ENCODE data around the gene DNAJC10. TPM values are rescaled to one million over a fixed set of nuclear protein-coding genes. Genes with fewer than 3 reads are reported as not detected.
"Not testable (repeated sequence)": the region's sequence is repeated elsewhere in the genome, so short reads cannot be mapped to it uniquely, and the experiment has no call there.

DNAJC10 gene, protein sequence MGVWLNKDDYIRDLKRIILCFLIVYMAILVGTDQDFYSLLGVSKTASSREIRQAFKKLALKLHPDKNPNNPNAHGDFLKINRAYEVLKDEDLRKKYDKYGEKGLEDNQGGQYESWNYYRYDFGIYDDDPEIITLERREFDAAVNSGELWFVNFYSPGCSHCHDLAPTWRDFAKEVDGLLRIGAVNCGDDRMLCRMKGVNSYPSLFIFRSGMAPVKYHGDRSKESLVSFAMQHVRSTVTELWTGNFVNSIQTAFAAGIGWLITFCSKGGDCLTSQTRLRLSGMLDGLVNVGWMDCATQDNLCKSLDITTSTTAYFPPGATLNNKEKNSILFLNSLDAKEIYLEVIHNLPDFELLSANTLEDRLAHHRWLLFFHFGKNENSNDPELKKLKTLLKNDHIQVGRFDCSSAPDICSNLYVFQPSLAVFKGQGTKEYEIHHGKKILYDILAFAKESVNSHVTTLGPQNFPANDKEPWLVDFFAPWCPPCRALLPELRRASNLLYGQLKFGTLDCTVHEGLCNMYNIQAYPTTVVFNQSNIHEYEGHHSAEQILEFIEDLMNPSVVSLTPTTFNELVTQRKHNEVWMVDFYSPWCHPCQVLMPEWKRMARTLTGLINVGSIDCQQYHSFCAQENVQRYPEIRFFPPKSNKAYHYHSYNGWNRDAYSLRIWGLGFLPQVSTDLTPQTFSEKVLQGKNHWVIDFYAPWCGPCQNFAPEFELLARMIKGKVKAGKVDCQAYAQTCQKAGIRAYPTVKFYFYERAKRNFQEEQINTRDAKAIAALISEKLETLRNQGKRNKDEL
- 10 to 100 TPM; 81.7 to 98.4 (median 89.1) TPM for total RNA-seq

GRCh38 chr2:182715892-182716649, at the start of gene DNAJC10:
Gene DNAJC10 (plus strand): TSS chr2:182716257. CDS start chr2:182718087, 1,830 bp downstream.
- Mint-ChIP-seq H3K4me3 (no peak within 1 kb of the TSS), H3K9me3 (no peaks in the 10 kb centered on the region), H3K36me3 (ENCODE audit: insufficient read depth) (peaks cover 3% of the 10 kb centered on the region), H3K27me3 (ENCODE audit: low read depth) (peaks cover under 1% of the 10 kb centered on the region), H3K4me1 (ENCODE audit: low read depth) (peaks cover 9% of the 10 kb centered on the region)
- DNase-seq, result peak; percentile 82
- ATAC-seq, result peak; percentile 94 to 95

DNA sequence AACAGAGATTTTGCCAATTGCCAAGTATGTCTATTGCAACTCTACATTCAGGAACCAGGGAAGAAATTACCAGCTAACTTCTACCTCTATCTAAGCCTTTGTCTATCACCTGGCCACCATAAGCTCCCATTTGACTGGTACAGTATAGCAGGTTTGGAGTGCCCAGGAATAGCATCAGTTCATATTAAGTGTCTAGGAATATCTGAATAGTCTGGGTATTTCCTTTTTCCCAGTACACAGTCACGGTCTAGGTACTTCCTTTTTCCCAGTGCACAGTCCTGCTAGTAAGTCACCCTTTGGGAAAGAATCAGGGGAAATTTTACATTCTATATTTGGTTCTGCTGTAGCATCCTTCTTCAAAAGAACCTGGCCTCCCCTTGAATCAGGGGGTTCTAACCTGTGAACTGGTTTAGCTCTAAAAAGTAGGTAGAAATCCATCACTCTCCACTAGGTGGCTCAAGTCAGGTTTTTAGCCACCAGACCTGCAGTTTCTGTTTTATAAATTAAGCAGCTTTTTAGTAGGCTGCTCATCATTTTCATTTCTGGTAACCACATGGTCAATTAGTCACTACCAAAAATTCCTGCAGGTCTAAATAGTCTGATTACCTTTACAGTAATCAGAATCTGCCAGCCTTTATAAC, 49.3 kb upstream of the DNAJC10 start:
- Mint-ChIP-seq H3K4me1 (ENCODE audit: low read depth) (peaks cover 4% of the 10 kb centered on the region), H3K36me3 (ENCODE audit: insufficient read depth) (no peaks in the 10 kb centered on the region), H3K4me3 (no peak overlapping the region), H3K9me3 (no peaks in the 10 kb centered on the region), H3K27me3 (ENCODE audit: low read depth) (peaks cover 2% of the 10 kb centered on the region)
- ATAC-seq, result peak; percentile 80 to 88
- no peak for DNase-seq

DNA sequence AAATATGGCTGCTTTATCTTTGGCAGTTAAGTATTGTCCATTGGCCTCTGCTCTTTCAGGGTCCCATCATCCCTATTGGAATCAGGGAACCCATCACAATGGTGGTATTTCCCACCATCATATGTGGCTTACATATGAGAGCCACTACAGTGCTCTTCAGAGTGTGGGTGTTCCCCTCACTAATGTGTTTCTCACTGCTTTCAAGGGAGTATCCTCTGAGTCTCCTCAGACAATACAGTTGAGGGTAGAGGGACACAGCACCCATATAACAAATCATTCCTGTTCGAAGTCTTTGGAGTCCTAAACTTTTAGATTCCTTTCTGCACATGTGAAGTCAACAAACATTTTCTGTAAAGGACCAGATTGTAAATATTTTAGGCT, 48.8 kb upstream of the DNAJC10 start:
- Mint-ChIP-seq H3K9me3 (no peaks in the 10 kb centered on the region), H3K4me1 (ENCODE audit: low read depth) (peaks cover 4% of the 10 kb centered on the region), H3K36me3 (ENCODE audit: insufficient read depth) (no peaks in the 10 kb centered on the region), H3K27me3 (ENCODE audit: low read depth) (peaks cover 2% of the 10 kb centered on the region), H3K4me3 (no peak overlapping the region)
- ATAC-seq (peak; percentile 53 to 67), DNase-seq (no peak)

DNA sequence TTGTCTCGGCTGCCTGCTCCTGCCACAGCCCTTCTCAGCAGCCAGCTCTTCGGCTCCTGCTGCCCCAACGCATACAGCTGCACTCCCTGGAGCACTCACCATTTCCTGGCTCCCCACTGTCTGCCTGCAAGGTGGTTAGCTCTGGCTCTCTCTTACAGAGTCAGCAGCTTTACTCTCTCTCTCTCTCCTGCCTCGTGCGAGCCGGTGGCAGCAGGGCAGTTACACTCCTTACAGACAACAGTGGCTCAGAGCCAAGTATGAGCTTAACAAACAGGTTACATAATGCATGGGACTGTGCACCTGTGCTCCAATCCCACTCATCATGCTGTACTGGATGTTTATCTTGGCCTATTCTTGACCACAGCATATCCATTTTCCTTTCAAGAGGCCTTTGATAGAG, 47.4 kb upstream of the DNAJC10 start:
- ATAC-seq (no peak), DNase-seq (no peak)
- Mint-ChIP-seq H3K4me1 (ENCODE audit: low read depth) (peaks cover 4% of the 10 kb centered on the region), H3K4me3 (no peak overlapping the region), H3K9me3 (no peaks in the 10 kb centered on the region), H3K27me3 (ENCODE audit: low read depth) (no peaks in the 10 kb centered on the region), H3K36me3 (ENCODE audit: insufficient read depth) (no peaks in the 10 kb centered on the region)

GRCh38 chr2:182672466-182673165, 43.4 kb upstream of the DNAJC10 start:
- H3K9me3 Mint-ChIP-seq, result no peaks in the 10 kb centered on the region
- H3K27me3 Mint-ChIP-seq (ENCODE audit: low read depth), result peaks cover 20% of the 10 kb centered on the region
- H3K4me1 Mint-ChIP-seq (ENCODE audit: low read depth), result no peaks in the 10 kb centered on the region

GRCh38 chr2:182680837-182681236, 35.2 kb upstream of the DNAJC10 start:
- Mint-ChIP-seq H3K4me1 (ENCODE audit: low read depth) (no peaks in the 10 kb centered on the region), H3K9me3 (no peaks in the 10 kb centered on the region), H3K27me3 (ENCODE audit: low read depth) (peaks cover 17% of the 10 kb centered on the region), H3K4me3 (no peak overlapping the region), H3K36me3 (ENCODE audit: insufficient read depth) (no peaks in the 10 kb centered on the region)
- DNase-seq (no peak), ATAC-seq (no peak)

More at GRCh38 chr2:182672466-182673165, 43.4 kb upstream of the DNAJC10 start:
- no peak for DNase-seq
- Mint-ChIP-seq H3K36me3 (ENCODE audit: insufficient read depth) (no peaks in the 10 kb centered on the region), H3K4me3 (no peak overlapping the region)
- no peak for ATAC-seq

DNA sequence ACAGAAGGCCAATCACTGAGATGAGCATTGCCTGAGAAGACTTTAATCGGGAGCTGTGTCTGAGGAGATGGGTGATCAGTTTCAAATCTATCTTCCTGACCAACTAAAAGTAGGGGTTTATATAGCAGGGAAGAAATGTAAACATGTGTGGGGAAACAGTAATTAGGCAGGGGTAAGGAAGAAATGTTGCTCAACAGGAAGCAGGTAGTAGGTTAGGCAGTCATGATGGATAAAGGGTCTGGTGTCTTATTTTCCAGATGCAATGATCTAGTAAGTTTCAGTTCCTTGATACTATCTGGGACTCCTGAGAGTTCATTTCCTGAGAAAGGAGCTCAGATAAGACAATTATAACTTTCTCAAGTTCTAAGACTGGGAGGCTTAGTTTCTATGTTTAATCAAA, 33.8 kb upstream of the DNAJC10 start:
- H3K36me3 Mint-ChIP-seq (ENCODE audit: insufficient read depth), result no peaks in the 10 kb centered on the region

DNA sequence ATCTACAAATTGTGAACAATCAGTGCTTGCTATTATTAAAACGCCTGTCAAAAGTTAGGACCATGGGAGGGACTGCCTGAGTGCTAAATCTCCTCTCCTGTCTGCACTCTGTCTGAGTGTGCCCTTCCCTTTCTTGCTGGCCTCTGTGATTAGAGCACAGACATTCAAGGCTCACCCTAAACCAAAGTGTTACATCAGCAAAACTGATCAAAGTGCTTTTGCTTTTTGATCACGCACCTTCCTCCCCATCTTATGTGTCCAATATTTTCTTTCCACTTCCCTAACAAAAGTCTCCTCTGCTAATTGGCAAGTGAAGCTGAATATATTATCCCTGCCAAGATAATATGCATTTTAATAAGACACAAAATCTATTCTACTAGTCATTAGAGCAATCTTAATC, 30.5 kb upstream of the DNAJC10 start:
- Mint-ChIP-seq H3K4me1 (ENCODE audit: low read depth) (no peaks in the 10 kb centered on the region), H3K36me3 (ENCODE audit: insufficient read depth) (no peaks in the 10 kb centered on the region), H3K9me3 (no peaks in the 10 kb centered on the region), H3K4me3 (no peak overlapping the region), H3K27me3 (ENCODE audit: low read depth) (peaks cover 24% of the 10 kb centered on the region)
- ATAC-seq (no peak), DNase-seq (no peak)

More for the DNA sequence above, 33.8 kb upstream of the DNAJC10 start:
- no peak for DNase-seq
- H3K4me1 Mint-ChIP-seq (ENCODE audit: low read depth), result no peaks in the 10 kb centered on the region
- H3K9me3 Mint-ChIP-seq, result no peaks in the 10 kb centered on the region
- H3K27me3 Mint-ChIP-seq (ENCODE audit: low read depth), result peaks cover 11% of the 10 kb centered on the region
- no peak overlapping the region for H3K4me3 Mint-ChIP-seq
- ATAC-seq, result no peak

DNA sequence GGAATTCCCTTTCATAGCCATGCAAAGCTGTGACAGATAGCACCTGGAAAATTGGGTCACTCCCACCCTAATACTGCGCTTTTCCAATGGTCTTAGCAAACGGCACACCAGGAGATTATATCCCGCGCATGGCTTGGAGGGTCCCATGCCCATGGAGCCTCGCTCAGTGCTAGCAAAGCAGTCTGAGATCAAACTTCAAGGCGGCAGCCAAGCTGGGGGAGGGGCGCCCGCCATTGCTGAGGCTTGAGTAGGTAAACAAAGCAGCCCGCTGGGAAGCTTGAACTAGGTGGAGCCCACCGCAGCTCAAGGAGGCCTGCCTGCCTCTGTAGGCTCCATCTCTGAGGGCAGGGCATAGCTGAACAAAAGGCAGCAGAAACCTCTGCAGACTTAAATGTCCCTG, 29.3 kb upstream of the DNAJC10 start:
- not testable (repeated sequence) for H3K4me1 Mint-ChIP-seq (ENCODE audit: low read depth); ATAC-seq; H3K4me3 Mint-ChIP-seq; H3K9me3 Mint-ChIP-seq; DNase-seq; H3K36me3 Mint-ChIP-seq (ENCODE audit: insufficient read depth)
- peaks cover 30% of the 10 kb centered on the region for H3K27me3 Mint-ChIP-seq (ENCODE audit: low read depth)

- no peak for DNase-seq
- H3K36me3 Mint-ChIP-seq (ENCODE audit: insufficient read depth), result no peaks in the 10 kb centered on the region
- no peaks in the 10 kb centered on the region for H3K4me1 Mint-ChIP-seq (ENCODE audit: low read depth)
- ATAC-seq, result no peak
- H3K9me3 Mint-ChIP-seq, result no peaks in the 10 kb centered on the region
- H3K4me3 Mint-ChIP-seq, result no peak overlapping the region
- H3K27me3 Mint-ChIP-seq (ENCODE audit: low read depth), result peaks cover 14% of the 10 kb centered on the region
Observed at GRCh38 chr2:182694189-182694588, 21.9 kb upstream of the DNAJC10 start.

- Mint-ChIP-seq H3K27me3 (ENCODE audit: low read depth) (peaks cover 13% of the 10 kb centered on the region), H3K4me3 (no peak overlapping the region), H3K36me3 (ENCODE audit: insufficient read depth) (no peaks in the 10 kb centered on the region), H3K4me1 (ENCODE audit: low read depth) (no peaks in the 10 kb centered on the region), H3K9me3 (no peaks in the 10 kb centered on the region)
- no peak for ATAC-seq
- no peak for DNase-seq
Observed at GRCh38 chr2:182695776-182696175, 20.3 kb upstream of the DNAJC10 start.

- H3K4me1 Mint-ChIP-seq (ENCODE audit: low read depth), result no peaks in the 10 kb centered on the region
Observed at GRCh38 chr2:182698671-182699070, 17.4 kb upstream of the DNAJC10 start.

DNA sequence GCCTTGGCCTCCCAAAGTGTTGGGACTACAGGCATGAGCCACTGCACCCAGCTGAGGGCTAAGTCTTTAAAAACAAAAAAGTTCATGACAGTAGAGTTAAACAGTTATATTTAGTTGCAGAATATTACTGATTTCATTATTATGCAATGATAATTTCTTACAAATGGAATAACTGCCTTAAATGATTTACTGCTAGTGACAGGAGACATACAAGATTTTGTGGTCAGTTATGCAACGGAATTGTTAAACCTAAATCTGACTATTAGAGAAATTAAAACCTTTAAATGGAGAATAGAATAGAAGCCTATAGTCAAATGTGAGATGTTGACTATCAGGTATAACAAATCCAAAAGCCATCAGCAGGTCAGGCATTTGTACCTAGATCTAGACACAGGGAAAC, 10.3 kb upstream of the DNAJC10 start:
- peaks cover 23% of the 10 kb centered on the region for H3K27me3 Mint-ChIP-seq (ENCODE audit: low read depth)
- DNase-seq, result no peak
- H3K36me3 Mint-ChIP-seq (ENCODE audit: insufficient read depth), result no peaks in the 10 kb centered on the region
- no peak overlapping the region for H3K4me3 Mint-ChIP-seq
- H3K9me3 Mint-ChIP-seq, result no peaks in the 10 kb centered on the region
- ATAC-seq, result no peak
- no peaks in the 10 kb centered on the region for H3K4me1 Mint-ChIP-seq (ENCODE audit: low read depth)

More at GRCh38 chr2:182698671-182699070, 17.4 kb upstream of the DNAJC10 start:
- H3K27me3 Mint-ChIP-seq (ENCODE audit: low read depth), result peaks cover 2% of the 10 kb centered on the region
- no peaks in the 10 kb centered on the region for H3K9me3 Mint-ChIP-seq
- H3K4me3 Mint-ChIP-seq, result no peak overlapping the region
- no peak for DNase-seq
- no peak for ATAC-seq
- H3K36me3 Mint-ChIP-seq (ENCODE audit: insufficient read depth), result no peaks in the 10 kb centered on the region
